Measurements from ENCODE around the gene MARCHF10.

- no peak for TF ChIP-seq CTCF (IDR thresholded peaks at IDR 0.05 in 2 of 3, conservative IDR thresholded peaks at IDR 0.05 in 1 of 3; ENCODE audit: insufficient read depth in 2 of 3, low read depth in 1 of 3, low read length in 3 of 3)
- no peak for TF ChIP-seq NELFE (IDR thresholded peaks at IDR 0.05; ENCODE audit: insufficient read depth, insufficient read length)
- TF ChIP-seq, protein P1, sequence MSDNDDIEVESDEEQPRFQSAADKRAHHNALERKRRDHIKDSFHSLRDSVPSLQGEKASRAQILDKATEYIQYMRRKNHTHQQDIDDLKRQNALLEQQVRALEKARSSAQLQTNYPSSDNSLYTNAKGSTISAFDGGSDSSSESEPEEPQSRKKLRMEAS (CRISPR knock-in tag; IDR thresholded peaks at IDR 0.05): no peak
- no peak for TF ChIP-seq FOXM1 (IDR thresholded peaks at IDR 0.05; ENCODE audit: low read depth)
- TF ChIP-seq FOXM1 (CRISPR knock-in tag; IDR thresholded peaks at IDR 0.05; ENCODE audit: low read depth): no peak
- no peak for TF ChIP-seq SIN3A (IDR thresholded peaks at IDR 0.05; ENCODE audit: borderline replicate concordance in 2 of 2, control insufficient read depth in 1 of 2, low read depth in 2 of 2, low read length in 2 of 2)
- no peak for TF ChIP-seq ZNF23 (CRISPR knock-in tag; IDR thresholded peaks at IDR 0.05)
- TF ChIP-seq ZNF431 (CRISPR knock-in tag; IDR thresholded peaks at IDR 0.05): no peak
- no peak for TF ChIP-seq EZH2 (IDR thresholded peaks at IDR 0.05; ENCODE audit: borderline replicate concordance, low read depth, low read length)
- no peak for TF ChIP-seq TAF15 (IDR thresholded peaks at IDR 0.05; ENCODE audit: low read depth, low read length)
- TF ChIP-seq STAT6 (CRISPR knock-in tag; IDR thresholded peaks at IDR 0.05): no peak
Observed at GRCh38 chr17:62676952-62677596, 131.0 kb downstream of the MARCHF10 start.

Measured in K562 (cell line).